ENCODE data around the gene SDC3.

GRCh38 chr1:30823627-30823968 is 85.0 kb downstream of the SDC3 start:
- TF ChIP-seq CTCF (IDR thresholded peaks at IDR 0.05; ENCODE audit: low read depth, low read length, poor library complexity, severe bottlenecking) = no peak
- TF ChIP-seq EZH2phosphoT487 (IDR thresholded peaks at IDR 0.05; ENCODE audit: borderline replicate concordance, low read length) = no peak
